ENCODE results near the gene HAUS7.

GRCh38 chrX:153499341-153499740, 29.0 kb upstream of the HAUS7 start:
- TF ChIP-seq, protein P1, sequence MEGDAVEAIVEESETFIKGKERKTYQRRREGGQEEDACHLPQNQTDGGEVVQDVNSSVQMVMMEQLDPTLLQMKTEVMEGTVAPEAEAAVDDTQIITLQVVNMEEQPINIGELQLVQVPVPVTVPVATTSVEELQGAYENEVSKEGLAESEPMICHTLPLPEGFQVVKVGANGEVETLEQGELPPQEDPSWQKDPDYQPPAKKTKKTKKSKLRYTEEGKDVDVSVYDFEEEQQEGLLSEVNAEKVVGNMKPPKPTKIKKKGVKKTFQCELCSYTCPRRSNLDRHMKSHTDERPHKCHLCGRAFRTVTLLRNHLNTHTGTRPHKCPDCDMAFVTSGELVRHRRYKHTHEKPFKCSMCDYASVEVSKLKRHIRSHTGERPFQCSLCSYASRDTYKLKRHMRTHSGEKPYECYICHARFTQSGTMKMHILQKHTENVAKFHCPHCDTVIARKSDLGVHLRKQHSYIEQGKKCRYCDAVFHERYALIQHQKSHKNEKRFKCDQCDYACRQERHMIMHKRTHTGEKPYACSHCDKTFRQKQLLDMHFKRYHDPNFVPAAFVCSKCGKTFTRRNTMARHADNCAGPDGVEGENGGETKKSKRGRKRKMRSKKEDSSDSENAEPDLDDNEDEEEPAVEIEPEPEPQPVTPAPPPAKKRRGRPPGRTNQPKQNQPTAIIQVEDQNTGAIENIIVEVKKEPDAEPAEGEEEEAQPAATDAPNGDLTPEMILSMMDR (conservative IDR thresholded peaks at IDR 0.05) = no peak
- TF ChIP-seq EZH2 (IDR thresholded peaks at IDR 0.05; ENCODE audit: low read depth) = no peak
